Erythroblast (primary cell): ENCODE data around the gene LRIT3.

Experiments
- GATA1 ChIP-seq: IDR thresholded peaks from 2 replicates; pipeline ENCODE4 v1.6.1; 2011; ENCODE audit warnings: low read depth, mild to moderate bottlenecking, control low read depth, low read length, moderate library complexity
- POLR2A ChIP-seq: IDR thresholded peaks from 2 replicates; pipeline ENCODE4 v1.6.1; 2011; ENCODE audit warnings: mild to moderate bottlenecking, low read length

- no peak for TF ChIP-seq POLR2A
- no peak for TF ChIP-seq GATA1
These were observed 14.2 kb upstream of the LRIT3 start for GRCh38 chr4:109833756-109834155.
